Tibial nerve (tissue), 4 donors: Measurements from ENCODE around the gene OR2AG2.

ENCODE experiments used
- CTCF ChIP-seq, 5 experiments: fragments of 200-600 bp in 3 of 5; fragments of 450-650 bp in 2 of 5; sonication (generic) in 3 of 5; IDR thresholded peaks; one replicate each; pipeline ENCODE4 v1.5.1; 2016 to 2019; ENCODE audit warnings: antibody characterized with exemption in 5 of 5, mild to moderate bottlenecking in 3 of 5, moderate library complexity in 2 of 5
- EP300 ChIP-seq, 2 donors: sonication (generic); formaldehyde crosslinking; IDR thresholded peaks; one replicate each; pipeline ENCODE4 v1.6.1; 2017; ENCODE audit warnings: antibody characterized with exemption in 2 of 2, mild to moderate bottlenecking in 1 of 2

DNA sequence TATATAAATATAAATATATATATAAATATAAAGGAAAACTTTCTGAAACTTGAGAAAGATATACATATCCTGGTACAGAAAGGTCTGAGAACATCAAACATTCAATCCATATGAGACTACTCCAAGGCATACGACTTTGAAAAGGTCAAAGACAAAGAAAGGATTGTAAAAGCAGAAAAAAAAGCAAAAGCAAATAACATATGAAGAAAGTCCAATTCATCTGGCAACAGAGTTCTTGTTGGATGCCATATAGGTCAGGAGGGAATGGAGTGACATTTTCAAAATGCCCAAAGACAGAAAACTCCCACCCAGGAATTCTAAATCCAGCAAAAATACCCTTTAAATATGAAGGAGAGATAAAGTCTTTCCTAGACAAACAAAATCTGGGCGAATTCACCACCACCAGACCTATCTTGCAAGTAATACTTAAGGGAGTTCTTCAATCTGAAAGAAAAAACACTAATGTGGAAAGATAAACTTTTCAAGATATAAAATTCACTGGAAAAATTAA lies 46.3 kb downstream of the OR2AG2 start:
- TF ChIP-seq CTCF (IDR thresholded peaks at IDR 0.05) (no peak), EP300 (IDR thresholded peaks at IDR 0.05) (no peak)
